ENCODE measurements around the gene ILF2. TPM values are rescaled to one million over a fixed set of nuclear protein-coding genes. Genes with fewer than 3 reads are reported as not detected.

Gene ILF2
- total and polyA plus RNA-seq, 2 of the 13 experiments (the other 11 are each of a cell fraction or from before 2014, with no cell fraction given), result 292 to 366 TPM

GRCh38 chr1:153633754-153634665 lies 36.8 kb downstream of the ILF2 start, which contains the start of gene CHTOP (continued):
- TF ChIP-seq SRSF4 (IDR thresholded peaks at IDR 0.05; ENCODE audit: low read depth, low read length, poor library complexity, severe bottlenecking) (no peak), ZMYM2 (CRISPR knock-in tag; IDR thresholded peaks at IDR 0.05) (0 out of 2 replicates have a peak, but pooled peaks have one; percentile 46), MTF2 (CRISPR knock-in tag; IDR thresholded peaks at IDR 0.05; ENCODE audit: borderline replicate concordance) (no peak), TRAFD1 (CRISPR knock-in tag; IDR thresholded peaks at IDR 0.05; ENCODE audit: borderline replicate concordance) (no peak), MTA1 (CRISPR knock-in tag; IDR thresholded peaks at IDR 0.05; ENCODE audit: borderline replicate concordance) (no peak), JDP2 (CRISPR knock-in tag; IDR thresholded peaks at IDR 0.05; ENCODE audit: borderline replicate concordance) (no peak; the same call in 1 of the 2 replicates), HOXA3 (CRISPR knock-in tag; IDR thresholded peaks at IDR 0.05) (peak; percentile 100), ZNF883 (CRISPR knock-in tag; IDR thresholded peaks at IDR 0.05; ENCODE audit: not compliant biosample characterization) (peak; percentile 63), ZBTB21 (CRISPR knock-in tag; IDR thresholded peaks at IDR 0.05) (peak; percentile 74), ZNF891 (CRISPR knock-in tag; IDR thresholded peaks at IDR 0.05) (peak; percentile 74), HOMEZ (CRISPR knock-in tag; IDR thresholded peaks at IDR 0.05; ENCODE audit: low read depth) (peak; percentile 12; the same call in 1 of the 2 replicates), TRIM24 (CRISPR knock-in tag; IDR thresholded peaks at IDR 0.05) (no peak), MXD1 (CRISPR knock-in tag; IDR thresholded peaks at IDR 0.05) (no peak), ZNF709 (CRISPR knock-in tag; IDR thresholded peaks at IDR 0.05) (no peak; the same call in 1 of the 2 replicates), ZNF773 (CRISPR knock-in tag; IDR thresholded peaks at IDR 0.05; ENCODE audit: borderline replicate concordance) (no peak), CREB3 (CRISPR knock-in tag; IDR thresholded peaks at IDR 0.05) (0 out of 2 replicates have a peak, but pooled peaks have one; percentile 81)
